GM23338 (cell line): ENCODE data around the gene SPINDOC.

Experiments
- CREB1 ChIP-seq: fragments of 250-450 bp; sonication (Bioruptor Pico); IDR thresholded peaks from 2 replicates; pipeline ENCODE4 v1.5.0; 2020; ENCODE audit warnings: low read depth, mild to moderate bottlenecking, moderate library complexity
- CTCF ChIP-seq, 2 experiments: fragments of 200-600 bp in 1 of 2; sonication (generic) in 1 of 2; conservative IDR thresholded peaks; 2 replicates each; pipeline versions ENCODE4 v1.5.1 to v1.6.1; 2016 to 2017; ENCODE audit warnings: antibody characterized with exemption in 2 of 2, low read depth in 2 of 2, mild to moderate bottlenecking in 2 of 2, moderate library complexity in 1 of 2
- ETS1 ChIP-seq: IDR thresholded peaks from 2 replicates; pipeline ENCODE4 v1.6.1; 2016; ENCODE audit warnings: antibody characterized with exemption
- EZH2 ChIP-seq: fragments of 200-600 bp; sonication (generic); IDR thresholded peaks from one replicate; pipeline ENCODE4 v1.8.0; 2017; ENCODE audit warnings: antibody characterized with exemption, mild to moderate bottlenecking, low read depth; ENCODE audit not compliant: unreplicated experiment
- EZH2phosphoT487 ChIP-seq: fragments of 200-600 bp; sonication (generic); IDR thresholded peaks from one replicate; pipeline ENCODE4 v1.8.1; 2018; ENCODE audit warnings: antibody characterized with exemption; ENCODE audit not compliant: unreplicated experiment
- JUNB ChIP-seq: IDR thresholded peaks from one replicate; pipeline ENCODE4 v1.6.1; 2016; ENCODE audit warnings: antibody characterized with exemption; ENCODE audit not compliant: unreplicated experiment
- NANOG ChIP-seq: IDR thresholded peaks from 2 replicates; pipeline ENCODE4 v1.6.1; 2016; ENCODE audit warnings: antibody characterized with exemption, borderline replicate concordance
- POLR2AphosphoS5 ChIP-seq: IDR thresholded peaks from 2 replicates; pipeline ENCODE4 v1.6.1; 2016; ENCODE audit warnings: antibody characterized with exemption, low read depth
- REST ChIP-seq: IDR thresholded peaks from one replicate; pipeline ENCODE4 v1.6.1; 2018; ENCODE audit warnings: antibody characterized with exemption; ENCODE audit not compliant: unreplicated experiment
- STAT1 ChIP-seq: IDR thresholded peaks from one replicate; pipeline ENCODE4 v1.6.1; 2016; ENCODE audit warnings: antibody characterized with exemption; ENCODE audit not compliant: unreplicated experiment
- ZNF114 ChIP-seq: fragments of 250-450 bp; sonication (Bioruptor Pico); IDR thresholded peaks from 2 replicates; pipeline ENCODE4 v1.5.0; 2020; ENCODE audit warnings: mild to moderate bottlenecking, moderate library complexity
- ZNF462 ChIP-seq: fragments of 250-450 bp; sonication (Bioruptor Pico); IDR thresholded peaks from 2 replicates; pipeline ENCODE4 v1.5.0; 2020; ENCODE audit warnings: mild to moderate bottlenecking, moderate library complexity

GRCh38 chr11:63838678-63839507 is 25.6 kb downstream of the SPINDOC start, which contains the start of gene MARK2:
- TF ChIP-seq CTCF (conservative IDR thresholded peaks at IDR 0.05; ENCODE audit: low read depth in 2 of 2), result no peak
- no peak for TF ChIP-seq EZH2
- TF ChIP-seq CREB1, result no peak
- peak; percentile 69 for TF ChIP-seq POLR2AphosphoS5
- TF ChIP-seq EZH2phosphoT487, result no peak
- TF ChIP-seq REST, result no peak
- no peak for TF ChIP-seq ZNF114 (CRISPR knock-in tag)
- no peak for TF ChIP-seq ETS1
- no peak for TF ChIP-seq STAT1
- TF ChIP-seq JUNB, result no peak
- no peak for TF ChIP-seq ZNF462 (CRISPR knock-in tag)
- TF ChIP-seq NANOG, result no peak
